A673 (cell line): ENCODE results near the gene VPS11. TPM values are rescaled to one million over a fixed set of nuclear protein-coding genes. Genes with fewer than 3 reads are reported as not detected.
A peak's percentile ranks its signal among the peaks of the same experiment; 100 is the strongest.
"Not testable (repeated sequence)": the region's sequence is repeated elsewhere in the genome, so short reads cannot be mapped to it uniquely, and the experiment has no call there.

ENCODE experiments used
- BruUV-seq: library from RNA; stranded (reverse); fragments of 400-500 nt; replicated peaks from 2 replicates; lab custom pipeline; 2021; lab: Mats Ljungman, UMichigan
- CTCF ChIA-PET: fragments of 300-600 bp; sonication (Branson Sonifier 250); formaldehyde crosslinking; loops from one replicate; lab custom pipeline; 2022; ENCODE audit warnings: antibody characterized with exemption; lab: Charles Lee
- POLR2A ChIA-PET: fragments of 300-600 bp; sonication (Branson Sonifier 250); formaldehyde crosslinking; loops from one replicate; lab custom pipeline; 2022; ENCODE audit warnings: antibody characterized with exemption; ENCODE audit not compliant: low non-redundant PET; lab: Charles Lee
- DNase-seq: peaks from one replicate; pipeline ENCODE4 v3.0.0-alpha.2; 2015; ENCODE audit warnings: low spot score
- H3K27ac ChIP-seq: fragments of 200-600 bp; sonication (generic); 2 replicates; pipeline ENCODE4 v1.5.1; 2016; ENCODE audit warnings: mixed run types, low read depth, mild to moderate bottlenecking, mixed read lengths, antibody characterized with exemption, low read length; ENCODE audit not compliant: poor library complexity, severe bottlenecking
- H3K27me3 ChIP-seq: fragments of 200-600 bp; sonication (generic); replicated peaks from 2 replicates; pipeline ENCODE4 v1.6.1; 2017; ENCODE audit warnings: mixed run types, low read depth, mild to moderate bottlenecking, mixed read lengths, antibody characterized with exemption, low read length; ENCODE audit not compliant: insufficient read depth, poor library complexity
- H3K36me3 ChIP-seq: fragments of 200-600 bp; sonication (generic); 2 replicates; pipeline ENCODE4 v1.6.1; 2016; ENCODE audit warnings: mixed run types, mild to moderate bottlenecking, mixed read lengths, antibody characterized with exemption, low read length; ENCODE audit not compliant: insufficient read depth, poor library complexity, severe bottlenecking
- H3K4me1 ChIP-seq: fragments of 200-600 bp; sonication (generic); 2 replicates; pipeline ENCODE4 v1.6.1; 2017; ENCODE audit warnings: mixed run types, mild to moderate bottlenecking, mixed read lengths, antibody characterized with exemption, low read length; ENCODE audit not compliant: insufficient read depth, poor library complexity, severe bottlenecking
- H3K4me3 ChIP-seq: fragments of 200-600 bp; sonication (generic); 2 replicates; pipeline ENCODE4 v1.5.1; 2016; ENCODE audit warnings: low read depth, mixed run types, mild to moderate bottlenecking, mixed read lengths, low read length; ENCODE audit not compliant: poor library complexity, severe bottlenecking
- H3K9me3 ChIP-seq: fragments of 200-600 bp; sonication (generic); 2 replicates; pipeline ENCODE4 v1.6.1; 2016; ENCODE audit warnings: mixed run types, low read depth, mild to moderate bottlenecking, mixed read lengths, antibody characterized with exemption, low read length; ENCODE audit not compliant: poor library complexity, severe bottlenecking
- EZH2 ChIP-seq: fragments of 200-600 bp; sonication (generic); IDR thresholded peaks from 2 replicates; pipeline ENCODE4 v1.6.1; 2017; ENCODE audit warnings: borderline replicate concordance, low read depth, mild to moderate bottlenecking, mixed read lengths, antibody characterized with exemption, low read length; ENCODE audit not compliant: poor library complexity, severe bottlenecking
- intact Hi-C: fragments of 100-400 bp; cut with micrococcal nuclease; formaldehyde crosslinking; loops from one replicate; pipeline ENCODE4 v1.10.0; 2022; ENCODE audit not compliant: unreplicated experiment
- total RNA-seq: library from RNA; stranded (reverse); gene quantifications from 2 replicates; pipeline ENCODE4 v1.2.3, GENCODE V29; 2021
- TF ChIP-seq, protein P1 (sequence below): fragments of 300-800, 200-600 bp; sonication (generic); conservative IDR thresholded peaks from 2 replicates; pipeline ENCODE4 v1.5.1; 2017; ENCODE audit warnings: low read depth, mild to moderate bottlenecking, antibody characterized with exemption, low read length, moderate library complexity, mixed read lengths

The VPS11 gene
- total RNA-seq, 1 experiment from 2014 or later = 26.7 TPM

DNA sequence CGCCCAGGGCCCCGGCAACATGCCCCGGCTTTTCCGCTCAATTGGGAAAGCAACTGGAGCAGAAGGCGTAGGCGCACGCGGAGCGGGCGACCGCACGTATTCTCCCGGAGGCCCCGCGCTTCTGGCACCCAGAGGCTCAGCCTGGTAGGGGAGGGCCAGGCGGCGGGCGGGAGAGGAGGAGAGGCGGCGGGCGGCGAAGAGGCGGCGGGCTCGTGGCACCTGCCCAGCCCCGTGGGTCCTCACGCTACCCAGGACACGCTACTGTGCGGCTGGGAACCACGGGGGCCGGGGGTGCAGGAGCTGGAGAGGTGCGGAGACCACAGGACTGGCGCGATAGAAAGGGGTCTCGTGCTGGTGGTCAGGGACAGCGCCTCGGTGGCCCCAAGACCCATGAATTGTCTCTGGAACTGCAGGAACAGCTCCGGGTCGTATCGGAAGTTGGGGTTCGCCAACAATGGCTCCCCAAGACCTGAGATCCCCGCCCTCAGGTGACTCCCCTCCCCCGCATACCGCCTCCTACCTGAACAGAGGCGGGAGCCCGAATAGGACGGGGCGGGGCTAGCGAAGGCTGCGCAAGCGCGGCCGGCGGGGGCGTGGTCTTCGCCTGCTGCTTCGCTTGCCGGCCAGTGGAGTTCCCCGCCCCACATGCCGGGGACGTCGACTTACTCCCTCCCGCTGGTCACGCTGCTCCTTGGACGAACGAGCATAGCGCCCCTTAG is 37.1 kb upstream of the VPS11 start, which contains the start of gene SLC37A4:
TSS of gene SLC37A4 (minus strand) at position 549 of the 719 bp plus-strand sequence.
- ChIA-PET POLR2A (no interaction called here), CTCF (no interaction called here)
- Histone ChIP-seq H3K36me3 (peaks cover 29% of the 10 kb centered on the region), H3K9me3 (no peaks in the 10 kb centered on the region), H3K4me1 (peaks cover 13% of the 10 kb centered on the region), H3K27ac (peak within 1 kb of the TSS; percentile 75), H3K4me3 (peak within 1 kb of the TSS; percentile 67), H3K27me3 (no peaks in the 10 kb centered on the region)
- DNase-seq = peak; percentile 100
- BruUV-seq = no TSS peak
- intact Hi-C loops = no loop called here
- no peak for TF ChIP-seq EZH2
- TF ChIP-seq, protein P1, sequence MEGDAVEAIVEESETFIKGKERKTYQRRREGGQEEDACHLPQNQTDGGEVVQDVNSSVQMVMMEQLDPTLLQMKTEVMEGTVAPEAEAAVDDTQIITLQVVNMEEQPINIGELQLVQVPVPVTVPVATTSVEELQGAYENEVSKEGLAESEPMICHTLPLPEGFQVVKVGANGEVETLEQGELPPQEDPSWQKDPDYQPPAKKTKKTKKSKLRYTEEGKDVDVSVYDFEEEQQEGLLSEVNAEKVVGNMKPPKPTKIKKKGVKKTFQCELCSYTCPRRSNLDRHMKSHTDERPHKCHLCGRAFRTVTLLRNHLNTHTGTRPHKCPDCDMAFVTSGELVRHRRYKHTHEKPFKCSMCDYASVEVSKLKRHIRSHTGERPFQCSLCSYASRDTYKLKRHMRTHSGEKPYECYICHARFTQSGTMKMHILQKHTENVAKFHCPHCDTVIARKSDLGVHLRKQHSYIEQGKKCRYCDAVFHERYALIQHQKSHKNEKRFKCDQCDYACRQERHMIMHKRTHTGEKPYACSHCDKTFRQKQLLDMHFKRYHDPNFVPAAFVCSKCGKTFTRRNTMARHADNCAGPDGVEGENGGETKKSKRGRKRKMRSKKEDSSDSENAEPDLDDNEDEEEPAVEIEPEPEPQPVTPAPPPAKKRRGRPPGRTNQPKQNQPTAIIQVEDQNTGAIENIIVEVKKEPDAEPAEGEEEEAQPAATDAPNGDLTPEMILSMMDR = no peak; the same call in 1 of the 2 replicates

DNA sequence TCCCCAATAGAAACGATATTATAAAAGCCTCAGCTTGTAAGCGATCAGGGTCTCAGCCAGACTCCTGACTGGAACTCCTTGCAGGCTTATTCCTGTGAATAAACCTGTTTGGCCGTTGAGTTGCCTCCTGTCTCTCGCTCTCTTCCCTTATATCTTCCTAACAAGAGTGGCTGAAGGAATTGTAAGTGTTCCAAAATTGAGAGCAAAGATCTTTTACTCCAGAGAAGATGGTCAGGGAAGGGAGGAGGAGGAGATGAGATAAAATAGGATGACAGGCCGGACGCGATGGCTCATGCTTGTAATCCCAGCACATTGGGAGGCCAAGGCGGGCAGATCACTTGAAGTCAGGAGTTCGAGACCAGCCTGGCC is 35.7 kb upstream of the VPS11 start:
- ChIA-PET CTCF (no interaction called here), POLR2A (no interaction called here)
- BruUV-seq = no TSS peak
- intact Hi-C loops = no loop called here
- Histone ChIP-seq H3K27me3 (no peaks in the 10 kb centered on the region), H3K27ac (no peak overlapping the region), H3K4me1 (peaks cover 13% of the 10 kb centered on the region), H3K4me3 (no peak overlapping the region), H3K36me3 (peaks cover 21% of the 10 kb centered on the region), H3K9me3 (no peaks in the 10 kb centered on the region)
- no peak for TF ChIP-seq EZH2
- TF ChIP-seq, protein P1 = no peak
- DNase-seq = no peak

DNA sequence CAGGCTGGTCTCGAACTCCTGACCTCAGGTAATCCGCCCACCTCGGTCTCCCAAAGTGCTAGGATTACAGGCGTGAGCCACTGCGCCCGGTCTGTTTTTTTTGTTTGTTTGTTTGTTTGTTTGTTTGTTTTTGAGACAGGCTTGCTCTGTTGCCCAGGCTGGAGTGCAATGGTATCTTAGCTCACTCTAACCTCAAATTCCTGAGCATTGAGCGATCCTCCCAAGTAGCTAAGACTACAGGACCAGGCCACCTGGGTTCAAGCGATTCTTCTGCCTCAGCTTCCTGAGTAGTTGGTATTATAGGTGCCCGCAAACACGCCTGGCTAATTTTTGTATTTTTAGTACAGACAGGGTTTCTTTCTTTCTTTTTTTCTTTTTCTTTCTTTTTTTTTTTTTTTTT is 34.2 kb upstream of the VPS11 start:
- H3K27ac ChIP-seq, H3K36me3 ChIP-seq, intact Hi-C loops, H3K27me3 ChIP-seq, H3K4me3 ChIP-seq, BruUV-seq, DNase-seq, POLR2A ChIA-PET, H3K9me3 ChIP-seq: not testable (repeated sequence)
- peaks cover 13% of the 10 kb centered on the region for H3K4me1 ChIP-seq
- CTCF ChIA-PET = interaction anchor here (0.6 kb wide), 1 partner anchor 37 kb away, joined by 6 read pairs; no protein-coding TSS in a partner anchor
